K562 (cell line): ENCODE data around the gene FREM3. TPM values are rescaled to one million over a fixed set of nuclear protein-coding genes. Genes with fewer than 3 reads are reported as not detected.

Source experiments
- ATAC-seq: fragments of 200-7000 bp; cut with Tn5 transposase; 3 replicates; pipeline ENCODE4 v1.9.1; 2020; ENCODE audit warnings: moderate library complexity
- BruUV-seq: library from RNA; stranded (reverse); fragments of 400-500 nt; replicated peaks from 2 replicates; lab custom pipeline; 2021; lab: Mats Ljungman, UMichigan
- CTCF ChIA-PET: fragments of 300-600 bp; formaldehyde crosslinking; extraction: SDS; loops from one replicate; lab custom pipeline; 2021; ENCODE audit warnings: low intra/inter-chr PET ratio; lab: Yijun Ruan, JAX
- POLR2A ChIA-PET: fragments of 300-600, 350-650 bp; sonication (Branson Sonifier 250); formaldehyde crosslinking; extraction: SDS; loops from one replicate; lab custom pipeline; 2021; ENCODE audit warnings: antibody characterized with exemption, inconsistent platforms; lab: Yijun Ruan, JAX
- DNase-seq, 4 experiments: peaks; one replicate each; pipeline versions ENCODE4 v3.0.0 to v3.0.0-alpha.2; 2011 to 2018; ENCODE audit warnings: low spot score in 3 of 4, mixed read lengths in 3 of 4; ENCODE audit errors: extremely low read depth in 1 of 4
- FAIRE-seq: peaks from 2 replicates; lab custom pipeline; 2011; peaks lifted over from hg19 to GRCh38; lab: Jason Lieb, UNC
- H2AFZ ChIP-seq: 2 replicates; pipeline ENCODE4 v1.6.0; 2011; ENCODE audit warnings: low read depth, low read length, control low read depth, inconsistent platforms
- H3K27ac ChIP-seq: fragments of 200-600 bp; 3 replicates; pipeline ENCODE4 v1.8.0; 2011; ENCODE audit warnings: low read depth, mild to moderate bottlenecking, control low read depth, inconsistent platforms, low read length, moderate library complexity, mixed read lengths; ENCODE audit errors: extremely low read depth
- H3K27me3 ChIP-seq, 2 experiments: fragments of 300-600 bp in 1 of 2; 2 replicates in 1 of 2; 3 replicates in 1 of 2; pipeline versions ENCODE4 v1.6.0 to v1.8.0; 2011; ENCODE audit warnings: inconsistent platforms in 2 of 2, low read length in 2 of 2, mild to moderate bottlenecking in 1 of 2, mixed read lengths in 1 of 2, moderate library complexity in 1 of 2; ENCODE audit not compliant: control insufficient read depth in 2 of 2, insufficient read depth in 2 of 2
- H3K36me3 ChIP-seq: fragments of 300-600 bp; 3 replicates; pipeline ENCODE4 v1.8.0; 2011; ENCODE audit warnings: mild to moderate bottlenecking, low read length, inconsistent platforms; ENCODE audit not compliant: control insufficient read depth, insufficient read depth
- H3K4me1 ChIP-seq, 2 experiments: fragments of 200-600 bp in 1 of 2; replicated peaks in 1 of 2; 2 replicates in 1 of 2; 3 replicates in 1 of 2; pipeline versions ENCODE4 v1.5.1 to v1.8.0; 2011; ENCODE audit warnings: inconsistent platforms in 2 of 2, low read length in 2 of 2, mild to moderate bottlenecking in 1 of 2, mixed read lengths in 1 of 2, moderate library complexity in 1 of 2; ENCODE audit not compliant: control insufficient read depth in 2 of 2, insufficient read depth in 2 of 2
- H3K4me2 ChIP-seq: 2 replicates; pipeline ENCODE4 v1.6.1; 2011; ENCODE audit warnings: low read length, control low read depth, inconsistent platforms, mixed read lengths; ENCODE audit not compliant: insufficient read depth
- H3K4me3 ChIP-seq: fragments of 200-600 bp; sonication (generic), shearing (Covaris generic); 2 replicates; pipeline ENCODE4 v1.5.1; 2016; ENCODE audit warnings: control low read depth, inconsistent platforms
- H3K79me2 ChIP-seq: fragments of 200-600 bp; 3 replicates; pipeline ENCODE4 v1.8.0; 2011; ENCODE audit warnings: low read length, inconsistent platforms; ENCODE audit not compliant: control insufficient read depth, insufficient read depth
- H3K9ac ChIP-seq, 2 experiments: 2 replicates each; pipeline versions ENCODE4 v1.6.0 to v1.6.1; 2011; ENCODE audit warnings: low read depth in 2 of 2, low read length in 2 of 2, control low read depth in 1 of 2, inconsistent platforms in 1 of 2, mild to moderate bottlenecking in 1 of 2, mixed read lengths in 1 of 2; ENCODE audit not compliant: insufficient read depth in 1 of 2
- H3K9me1 ChIP-seq: one replicate; pipeline ENCODE4 v1.6.0; 2011; ENCODE audit warnings: inconsistent platforms, mild to moderate bottlenecking, low read length, moderate library complexity; ENCODE audit not compliant: control insufficient read depth, insufficient read depth
- H3K9me3 ChIP-seq: replicated peaks from 2 replicates; pipeline ENCODE4 v1.5.1; 2011; ENCODE audit warnings: low read depth, low read length, inconsistent platforms; ENCODE audit not compliant: control insufficient read depth, insufficient read depth
- H4K20me1 ChIP-seq: replicated peaks from 2 replicates; pipeline ENCODE4 v1.6.1; 2011; ENCODE audit warnings: low read length, inconsistent platforms, mixed read lengths; ENCODE audit not compliant: control insufficient read depth, insufficient read depth
- C11orf30 ChIP-seq: fragments of 450-650 bp; IDR thresholded peaks from 2 replicates; pipeline ENCODE4 v1.6.1; 2016; ENCODE audit warnings: low read depth, mild to moderate bottlenecking
- NR2C1 ChIP-seq, 2 experiments: fragments of 450-650 bp; IDR thresholded peaks; 2 replicates each; pipeline ENCODE4 v1.6.1; 2017; ENCODE audit warnings: mild to moderate bottlenecking in 2 of 2, antibody characterized with exemption in 1 of 2, inconsistent platforms in 1 of 2, missing compliant biosample characterization in 1 of 2, missing genetic modification characterization in 1 of 2
- POLR2AphosphoS5 ChIP-seq: IDR thresholded peaks from 2 replicates; pipeline ENCODE4 v1.6.1; 2011; ENCODE audit warnings: mild to moderate bottlenecking, low read depth, low read length, moderate library complexity; ENCODE audit not compliant: control insufficient read depth, insufficient read depth
- RAD21 ChIP-seq, 2 experiments: fragments of 250-450 bp in 1 of 2; fragments of 450-650 bp in 1 of 2; sonication (Bioruptor Pico) in 1 of 2; formaldehyde crosslinking in 1 of 2; IDR thresholded peaks in 1 of 2; conservative IDR thresholded peaks in 1 of 2; 2 replicates each; pipeline versions ENCODE4 v1.4.0 to v1.8.0; 2020 to 2022; ENCODE audit warnings: mild to moderate bottlenecking in 2 of 2, moderate library complexity in 1 of 2
- RFX7 ChIP-seq: fragments of 250-450 bp; sonication (Bioruptor Pico); IDR thresholded peaks from 2 replicates; pipeline ENCODE4 v1.5.1; 2021; ENCODE audit warnings: mild to moderate bottlenecking
- SMC3 ChIP-seq: conservative IDR thresholded peaks from 2 replicates; pipeline ENCODE4 v1.6.1; 2011; ENCODE audit warnings: low read depth, low read length, improper control_type of control experiment; ENCODE audit not compliant: insufficient read depth
- SPI1 ChIP-seq: IDR thresholded peaks from 2 replicates; pipeline ENCODE4 v1.6.1; 2011; ENCODE audit warnings: low read depth, low read length, control low read depth, borderline replicate concordance
- ZBTB7A ChIP-seq: IDR thresholded peaks from 2 replicates; pipeline ENCODE4 v1.6.1; 2011; ENCODE audit warnings: low read depth, mild to moderate bottlenecking, low read length, moderate library complexity, borderline replicate concordance; ENCODE audit not compliant: control insufficient read depth
- ZNF239 ChIP-seq: fragments of 250-450 bp; sonication (Bioruptor Pico); IDR thresholded peaks from 2 replicates; pipeline ENCODE4 v1.4.0; 2020; ENCODE audit warnings: mild to moderate bottlenecking
- ZNF778 ChIP-seq: fragments of 450-650 bp; formaldehyde crosslinking; IDR thresholded peaks from 2 replicates; pipeline ENCODE4 v1.4.0; 2020; ENCODE audit warnings: mild to moderate bottlenecking, moderate library complexity
- WGBS: fragments of 100-300 bp; shearing (Covaris generic); methylation state at CpG from one replicate; pipeline ENCODE4 v1.1.6; 2016; ENCODE audit warnings: low coverage, mixed read lengths; ENCODE audit not compliant: insufficient coverage; ENCODE audit errors: missing lambda C conversion rate; 5-methylcytosine and 5-hydroxymethylcytosine counted together
- in situ Hi-C: fragments of 300-500 bp; cut with MboI; formaldehyde crosslinking; loops from 4 replicates; pipeline ENCODE4 v1.15.0; 2018; ENCODE audit warnings: inconsistent platforms, mixed read lengths
- intact Hi-C: fragments of 100-400 bp; cut with micrococcal nuclease; formaldehyde crosslinking; loops from 2 replicates; pipeline ENCODE4 v1.14.2; 2022
- polyA plus RNA-seq, 8 experiments: library from polyadenylated mRNA; depleted of rRNA in 4 of 8; stranded (reverse) in 5 of 8; unstranded in 3 of 8; fragments of >200 nt; fragmentation: Nextera tagmentation in 2 of 8; fragmentation: Illumina TruSeq in 1 of 8; extraction: Ambion mirVana in 2 of 8; extraction: Trizol in 1 of 8; gene quantifications; 2 replicates each; pipeline versions ENCODE4 v1.2.1 to v1.2.3, GENCODE V29; 2011 to 2014; ENCODE audit warnings: inconsistent platforms in 1 of 8, missing spikeins in 1 of 8
- total RNA-seq, 7 experiments: library from RNA; depleted of rRNA in 6 of 7; stranded (reverse); fragments of >200 nt in 6 of 7; fragmentation: Illumina TruSeq in 2 of 7; extraction: Trizol in 2 of 7; gene quantifications; 2 replicates each; pipeline versions ENCODE4 v1.2.1 to v1.2.3, GENCODE V29; 2011 to 2021; ENCODE audit warnings: low replicate concordance in 1 of 7
- TF ChIP-seq, protein P1 (sequence below), 3 experiments: IDR thresholded peaks in 2 of 3; conservative IDR thresholded peaks in 1 of 3; 2 replicates each; pipeline ENCODE4 v1.5.1; 2011 to 2012; ENCODE audit warnings: low read length in 3 of 3, mild to moderate bottlenecking in 3 of 3, control low read depth in 2 of 3, improper control_type of control experiment in 1 of 3, inconsistent platforms in 1 of 3, low read depth in 1 of 3, mixed read lengths in 1 of 3, moderate library complexity in 1 of 3; ENCODE audit not compliant: insufficient read depth in 2 of 3
- TF ChIP-seq, protein P2 (sequence below): fragments of 250-450 bp; sonication (Bioruptor Pico); IDR thresholded peaks from 2 replicates; pipeline ENCODE4 v1.6.1; 2021; ENCODE audit warnings: mild to moderate bottlenecking

The FREM3 gene
- total and polyA plus RNA-seq, 9 of the 15 experiments (the other 6 are each of a cell fraction or from before 2014, with no cell fraction given): not detected

DNA sequence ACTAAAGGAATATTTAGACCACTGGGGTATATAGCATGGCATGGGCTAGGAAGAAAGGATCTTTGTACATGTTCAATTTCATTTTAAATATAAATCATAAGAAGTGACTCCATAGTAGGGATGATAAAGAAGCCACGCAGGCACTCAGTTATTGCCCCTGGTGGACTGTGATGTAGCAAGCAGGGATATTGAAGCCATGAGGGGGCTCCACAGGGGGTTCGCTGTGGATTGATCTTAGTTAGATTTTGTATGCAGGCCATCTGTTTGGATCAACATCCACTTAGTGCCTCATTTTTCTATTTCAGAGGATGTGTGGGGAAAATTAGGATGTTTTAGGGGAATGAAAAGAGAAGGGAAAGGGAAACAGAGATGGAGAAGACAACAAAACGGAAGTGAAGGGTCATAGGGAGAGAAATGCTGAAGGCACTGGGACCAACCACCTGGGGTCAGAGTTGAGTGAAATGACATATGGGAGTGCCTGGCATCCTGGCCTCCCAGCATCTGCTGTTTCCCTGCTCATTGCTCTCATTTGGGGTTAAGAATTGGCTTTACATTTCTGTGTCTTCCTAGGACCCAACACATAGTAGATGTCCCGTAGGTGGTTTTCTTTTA, 11.2 kb upstream of the FREM3 start:
- FAIRE-seq: peak; percentile 49
- no TSS peak for BruUV-seq
- in situ Hi-C loops: no loop called here

More for the DNA sequence above, 11.2 kb upstream of the FREM3 start:
- ChIA-PET CTCF (no interaction called here), POLR2A (no interaction called here)
- Histone ChIP-seq H3K9me1 (no peaks in the 10 kb centered on the region), H3K79me2 (no peaks in the 10 kb centered on the region), H3K4me1 (no peaks in the 10 kb centered on the region), H3K27ac (no peak overlapping the region), H3K9ac (no peak overlapping the region), H4K20me1 (no peaks in the 10 kb centered on the region), H3K9me3 (no peaks in the 10 kb centered on the region; the same call in 1 of the 2 replicates), H3K27me3 (no peaks in the 10 kb centered on the region), H3K4me3 (no peak overlapping the region), H2AFZ (0 out of 2 replicates have a peak overlapping the region, but pooled peaks have one; percentile 36), H3K4me2 (no peak overlapping the region), H3K36me3 (no peaks in the 10 kb centered on the region)
- no peak for TF ChIP-seq RFX7
- TF ChIP-seq RAD21 (CRISPR knock-in tag; conservative IDR thresholded peaks at IDR 0.05 in 1 of 2, IDR thresholded peaks at IDR 0.05 in 1 of 2): peak in 1 of 2 experiments; percentile 43; a peak in 2 of 4 replicates
- 0 out of 2 replicates have a peak, but pooled peaks have one; percentile 21 for TF ChIP-seq ZBTB7A
- TF ChIP-seq, protein P1, sequence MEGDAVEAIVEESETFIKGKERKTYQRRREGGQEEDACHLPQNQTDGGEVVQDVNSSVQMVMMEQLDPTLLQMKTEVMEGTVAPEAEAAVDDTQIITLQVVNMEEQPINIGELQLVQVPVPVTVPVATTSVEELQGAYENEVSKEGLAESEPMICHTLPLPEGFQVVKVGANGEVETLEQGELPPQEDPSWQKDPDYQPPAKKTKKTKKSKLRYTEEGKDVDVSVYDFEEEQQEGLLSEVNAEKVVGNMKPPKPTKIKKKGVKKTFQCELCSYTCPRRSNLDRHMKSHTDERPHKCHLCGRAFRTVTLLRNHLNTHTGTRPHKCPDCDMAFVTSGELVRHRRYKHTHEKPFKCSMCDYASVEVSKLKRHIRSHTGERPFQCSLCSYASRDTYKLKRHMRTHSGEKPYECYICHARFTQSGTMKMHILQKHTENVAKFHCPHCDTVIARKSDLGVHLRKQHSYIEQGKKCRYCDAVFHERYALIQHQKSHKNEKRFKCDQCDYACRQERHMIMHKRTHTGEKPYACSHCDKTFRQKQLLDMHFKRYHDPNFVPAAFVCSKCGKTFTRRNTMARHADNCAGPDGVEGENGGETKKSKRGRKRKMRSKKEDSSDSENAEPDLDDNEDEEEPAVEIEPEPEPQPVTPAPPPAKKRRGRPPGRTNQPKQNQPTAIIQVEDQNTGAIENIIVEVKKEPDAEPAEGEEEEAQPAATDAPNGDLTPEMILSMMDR (IDR thresholded peaks at IDR 0.05 in 2 of 3, conservative IDR thresholded peaks at IDR 0.05 in 1 of 3; ENCODE audit: insufficient read depth in 2 of 3, low read depth in 1 of 3, low read length in 3 of 3): peak; percentile 41 to 50 (median 42)
- TF ChIP-seq, protein P2, sequence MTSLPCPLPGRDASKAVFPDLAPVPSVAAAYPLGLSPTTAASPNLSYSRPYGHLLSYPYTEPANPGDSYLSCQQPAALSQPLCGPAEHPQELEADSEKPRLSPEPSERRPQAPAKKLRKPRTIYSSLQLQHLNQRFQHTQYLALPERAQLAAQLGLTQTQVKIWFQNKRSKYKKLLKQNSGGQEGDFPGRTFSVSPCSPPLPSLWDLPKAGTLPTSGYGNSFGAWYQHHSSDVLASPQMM (CRISPR knock-in tag): no peak
- peak; percentile 34; the same call in 1 of the 2 replicates for TF ChIP-seq SPI1
- TF ChIP-seq POLR2AphosphoS5: no peak
- no peak for TF ChIP-seq ZNF239
- TF ChIP-seq NR2C1 (IDR thresholded peaks at IDR 0.05): peak; percentile 43; the same call in 1 of the 2 replicates
- TF ChIP-seq NR2C1 (tag; IDR thresholded peaks at IDR 0.05): no peak
- no peak for TF ChIP-seq ZNF778 (CRISPR knock-in tag)
- TF ChIP-seq C11orf30: no peak
- peak; percentile 41; the same call in 1 of the 2 replicates for TF ChIP-seq SMC3
- ATAC-seq (peak; percentile 93), DNase-seq (peak in 2 of 4 experiments; percentile 37)
- WGBS: 18% methylated on average over 4 of the region's 4 CpGs
- intact Hi-C loops: no loop called here
